WI38 (cell line): ENCODE results near the gene PTGIS.

Experiments
- H3K4me3 ChIP-seq: 2 replicates; pipeline ENCODE4 v1.5.1; 2011; ENCODE audit warnings: low read depth, mild to moderate bottlenecking, control low read depth, low read length
- CTCF ChIP-seq: IDR thresholded peaks from 2 replicates; pipeline ENCODE4 v1.5.1; 2012; ENCODE audit warnings: low read depth, mild to moderate bottlenecking, control low read depth, low read length

PTGIS gene

GRCh38 chr20:49579874-49580812 lies 12.2 kb upstream of the PTGIS start:
- no peak overlapping the region for H3K4me3 ChIP-seq
- no peak for TF ChIP-seq CTCF

- no peak overlapping the region for H3K4me3 ChIP-seq
- no peak for TF ChIP-seq CTCF
These were observed 11.3 kb upstream of the PTGIS start for GRCh38 chr20:49579195-49579594.

DNA sequence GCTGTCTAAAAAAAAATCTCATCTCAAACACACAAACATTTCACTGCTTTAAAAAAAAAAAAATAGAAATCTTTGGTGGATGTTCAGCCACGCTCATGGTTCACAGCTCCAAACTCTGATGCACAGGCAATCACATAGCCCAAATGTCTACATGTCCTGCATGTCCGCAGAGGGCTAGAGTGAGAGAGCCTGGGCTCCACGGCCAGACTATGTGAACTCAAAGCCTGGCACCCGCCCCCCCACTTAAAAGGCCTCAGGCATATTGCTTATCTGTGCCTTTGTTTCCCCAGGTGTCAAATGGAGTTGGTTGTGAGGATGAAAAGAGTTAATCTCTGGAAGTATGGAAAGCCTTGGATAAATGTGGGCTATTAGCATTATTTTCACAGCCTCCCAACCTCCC lies 10.5 kb upstream of the PTGIS start:
- H3K4me3 ChIP-seq: no peak overlapping the region
- no peak for TF ChIP-seq CTCF

GRCh38 chr20:49575551-49576060 lies 7.7 kb upstream of the PTGIS start:
- TF ChIP-seq CTCF: no peak
- no peak overlapping the region for H3K4me3 ChIP-seq

DNA sequence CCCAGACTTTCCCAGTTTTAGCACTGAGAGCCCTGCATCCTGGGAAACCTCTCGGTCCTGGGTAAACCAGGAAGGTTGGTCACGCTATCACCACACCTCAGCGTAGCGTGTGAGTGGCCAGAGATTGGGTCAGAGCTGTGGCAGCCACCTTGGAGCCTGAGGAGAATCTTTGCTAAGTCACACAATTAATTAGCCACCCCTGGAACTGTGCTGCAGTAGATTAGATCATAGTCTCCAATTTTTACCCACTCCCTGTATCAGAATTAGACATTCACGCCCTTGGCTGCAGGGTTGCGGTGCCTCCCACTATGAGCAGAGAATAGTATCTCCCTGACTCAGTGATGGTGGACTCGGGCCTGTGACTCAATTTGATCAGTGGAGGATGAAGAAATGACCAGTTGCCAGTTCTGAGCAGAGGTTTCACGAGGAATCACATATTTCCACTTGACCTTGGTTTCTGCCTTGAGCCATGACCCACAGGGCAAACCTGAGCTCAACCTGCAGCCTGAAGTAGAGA lies 6.0 kb upstream of the PTGIS start:
- no peak overlapping the region for H3K4me3 ChIP-seq
- TF ChIP-seq CTCF: no peak

GRCh38 chr20:49572857-49573256 lies 4.9 kb upstream of the PTGIS start:
- no peak overlapping the region for H3K4me3 ChIP-seq
- no peak for TF ChIP-seq CTCF

- TF ChIP-seq CTCF: no peak
These were observed 3.6 kb upstream of the PTGIS start for GRCh38 chr20:49571553-49571835.

More at GRCh38 chr20:49571553-49571835, 3.6 kb upstream of the PTGIS start:
- H3K4me3 ChIP-seq: no peak overlapping the region
